ENCODE measurements around the gene NUP210L.

DNA sequence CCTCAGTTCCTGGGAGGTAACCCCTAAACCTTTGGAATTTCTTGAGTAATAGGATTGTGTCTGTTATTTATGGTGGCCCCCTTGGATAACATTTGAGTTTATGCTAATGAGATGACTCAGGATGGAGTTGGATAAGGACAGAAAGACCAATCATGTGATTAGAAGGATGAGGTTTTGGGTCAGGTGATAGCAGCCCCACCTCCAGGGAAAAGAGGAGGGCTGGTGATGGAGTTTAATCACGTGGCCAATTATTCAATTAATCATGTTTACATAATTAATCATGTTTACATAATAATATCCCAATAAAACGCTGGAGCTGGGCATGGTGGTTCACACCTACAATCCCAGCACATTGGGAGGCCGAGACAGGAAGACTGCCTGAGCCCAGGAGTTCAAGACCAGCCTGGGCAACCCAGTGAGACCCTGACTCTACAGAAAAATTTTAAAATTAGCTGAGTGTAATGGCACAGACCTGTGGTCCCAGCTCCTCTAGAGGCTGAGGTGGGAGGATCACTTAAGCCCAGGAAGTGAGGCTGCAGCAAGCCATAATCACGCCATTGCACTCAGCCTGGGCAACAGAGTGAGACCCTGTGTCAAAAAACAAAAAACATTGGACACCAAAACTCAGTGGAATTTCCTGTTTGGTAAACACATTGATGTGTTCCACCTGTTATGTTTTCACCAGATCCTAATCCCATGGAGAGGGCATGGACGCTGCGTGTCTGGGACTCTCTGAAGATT is 73.3 kb downstream of the NUP210L start:
- TF ChIP-seq, protein P1, sequence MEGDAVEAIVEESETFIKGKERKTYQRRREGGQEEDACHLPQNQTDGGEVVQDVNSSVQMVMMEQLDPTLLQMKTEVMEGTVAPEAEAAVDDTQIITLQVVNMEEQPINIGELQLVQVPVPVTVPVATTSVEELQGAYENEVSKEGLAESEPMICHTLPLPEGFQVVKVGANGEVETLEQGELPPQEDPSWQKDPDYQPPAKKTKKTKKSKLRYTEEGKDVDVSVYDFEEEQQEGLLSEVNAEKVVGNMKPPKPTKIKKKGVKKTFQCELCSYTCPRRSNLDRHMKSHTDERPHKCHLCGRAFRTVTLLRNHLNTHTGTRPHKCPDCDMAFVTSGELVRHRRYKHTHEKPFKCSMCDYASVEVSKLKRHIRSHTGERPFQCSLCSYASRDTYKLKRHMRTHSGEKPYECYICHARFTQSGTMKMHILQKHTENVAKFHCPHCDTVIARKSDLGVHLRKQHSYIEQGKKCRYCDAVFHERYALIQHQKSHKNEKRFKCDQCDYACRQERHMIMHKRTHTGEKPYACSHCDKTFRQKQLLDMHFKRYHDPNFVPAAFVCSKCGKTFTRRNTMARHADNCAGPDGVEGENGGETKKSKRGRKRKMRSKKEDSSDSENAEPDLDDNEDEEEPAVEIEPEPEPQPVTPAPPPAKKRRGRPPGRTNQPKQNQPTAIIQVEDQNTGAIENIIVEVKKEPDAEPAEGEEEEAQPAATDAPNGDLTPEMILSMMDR (IDR thresholded peaks at IDR 0.05): no peak
- no peak for TF ChIP-seq POLR2A (IDR thresholded peaks at IDR 0.05)

Measured in uterus (tissue), 2 donors.